Measurements from ENCODE around the gene BRCA1.
"Not testable (repeated sequence)": the region's sequence is repeated elsewhere in the genome, so short reads cannot be mapped to it uniquely, and the experiment has no call there.

BRCA1 gene

DNA sequence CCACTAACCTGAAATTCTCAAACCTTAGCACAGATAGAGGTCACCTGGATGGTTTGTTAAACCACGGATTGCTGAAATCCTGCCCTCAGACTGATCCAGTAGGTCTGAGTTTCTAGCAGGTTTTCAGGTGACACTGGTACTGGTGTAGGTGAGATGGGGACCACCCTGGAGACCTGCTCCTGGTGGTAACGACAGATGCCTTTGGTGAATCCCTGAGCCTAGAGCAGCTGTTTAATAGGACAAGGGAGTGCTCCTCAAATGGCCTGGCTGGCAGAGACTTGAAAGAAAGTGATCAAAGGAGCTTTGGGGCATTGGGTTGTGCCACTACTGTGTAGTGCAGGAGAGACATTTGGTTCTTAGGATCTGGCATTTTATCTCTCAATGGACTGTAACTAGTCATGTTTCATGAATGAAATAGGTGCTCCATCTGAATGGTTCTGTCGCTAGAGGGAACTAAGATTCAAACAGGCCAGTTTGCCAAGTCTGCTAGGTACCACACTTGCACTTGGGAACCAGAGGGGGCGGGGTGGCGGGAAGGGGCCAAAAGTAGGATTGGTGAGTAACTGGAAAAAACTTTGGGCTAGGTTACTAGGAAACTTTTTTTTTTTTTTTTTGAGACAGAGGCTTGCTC lies 121.5 kb downstream of the BRCA1 start:
- DNase-seq (ENCODE audit: low spot score): no peak

DNA sequence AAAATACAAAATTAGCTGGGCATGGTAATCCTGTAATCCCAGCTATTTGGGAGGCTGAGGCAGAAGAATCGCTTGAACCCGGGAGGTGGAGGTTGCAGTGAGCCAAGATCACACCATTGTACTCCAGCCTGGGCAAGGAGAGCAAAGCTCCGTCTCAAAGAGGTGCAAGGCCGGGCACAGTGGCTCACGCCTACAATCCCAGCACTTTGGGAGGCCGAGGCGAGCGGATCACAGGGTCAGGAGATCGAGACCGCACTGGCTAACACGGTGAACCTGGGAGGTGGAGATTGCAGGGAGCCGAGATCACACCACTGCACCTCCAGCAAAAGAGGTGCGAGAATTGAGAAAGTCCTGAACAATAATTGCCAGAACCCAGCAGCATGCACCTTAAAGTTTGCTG lies 124.3 kb downstream of the BRCA1 start:
- DNase-seq (ENCODE audit: low spot score): not testable (repeated sequence)

DNA sequence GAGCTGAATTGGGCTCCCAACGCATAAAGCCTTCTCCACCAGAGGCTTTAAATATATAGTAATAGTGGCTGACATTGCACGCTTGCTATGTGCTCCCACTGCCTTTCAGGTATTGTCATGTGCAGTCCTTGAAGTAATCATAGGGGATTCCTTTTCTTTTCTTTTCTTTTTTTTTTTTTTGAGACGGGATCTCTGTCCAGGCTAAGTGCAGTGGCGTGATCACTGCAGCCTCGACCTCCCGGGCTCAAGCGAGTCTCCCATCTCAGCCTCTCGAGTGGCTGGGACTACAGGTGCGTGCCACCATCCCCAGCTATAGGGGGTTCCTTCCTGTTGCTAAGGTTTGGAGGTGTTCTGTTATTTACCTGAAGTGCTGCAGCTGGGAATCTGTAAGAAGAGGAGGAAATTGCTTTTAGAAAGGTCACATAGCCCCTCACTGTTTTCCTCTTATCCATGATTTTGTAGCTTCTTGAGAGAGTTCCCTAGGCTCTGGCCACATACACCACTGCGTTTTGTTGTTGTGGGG lies 126.1 kb downstream of the BRCA1 start:
- no peak for DNase-seq (ENCODE audit: low spot score)

DNA sequence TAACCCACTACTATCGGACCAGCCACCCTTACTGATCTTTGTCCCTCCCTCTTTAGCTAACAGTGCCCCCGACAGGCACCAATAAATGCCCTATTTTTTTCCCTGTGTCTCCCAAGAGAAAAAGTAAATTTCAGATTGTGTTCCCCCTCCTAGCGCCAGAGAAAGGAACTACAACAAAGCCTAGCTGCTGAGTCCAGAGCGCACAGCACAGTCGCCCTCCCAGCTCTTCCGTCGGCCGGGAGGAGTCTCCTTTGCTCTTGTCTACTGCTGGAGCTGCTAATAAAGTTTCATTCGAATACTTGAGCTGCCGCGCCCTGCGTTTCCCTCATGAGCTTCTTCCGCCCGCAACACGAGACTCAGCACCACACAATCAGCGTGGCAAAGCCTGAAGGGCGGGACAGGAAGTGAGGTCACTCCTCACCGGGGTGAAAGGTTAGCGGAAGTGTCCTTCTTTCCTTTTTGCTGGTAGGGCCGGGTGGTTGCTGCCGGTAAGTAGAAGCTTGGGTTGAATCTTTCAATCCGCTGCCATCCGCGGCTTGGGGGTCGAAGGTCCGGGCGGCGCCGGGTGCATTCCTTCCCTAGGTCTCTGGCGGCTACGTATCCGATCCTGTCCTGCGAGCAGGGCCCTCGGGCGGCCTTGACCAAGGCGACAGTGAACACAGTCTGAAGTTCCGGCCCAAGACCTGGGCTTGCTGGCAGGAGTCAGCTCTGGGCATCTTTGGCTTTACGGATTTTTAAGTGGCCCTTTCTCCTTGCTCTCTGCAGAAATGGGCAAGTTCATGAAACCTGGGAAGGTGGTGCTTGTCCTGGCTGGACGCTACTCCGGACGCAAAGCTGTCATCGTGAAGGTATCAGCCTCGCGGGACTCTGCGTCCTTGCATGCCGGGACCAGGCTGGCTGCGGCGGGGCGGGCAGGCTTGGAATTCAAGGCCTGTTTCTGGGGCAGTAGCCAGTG lies 126.9 kb downstream of the BRCA1 start, which contains the start of gene RPL27:
TSS of gene RPL27 (plus strand) at position 436 of the 955 bp plus-strand sequence. CDS start at position 768, 332 bp downstream.
- DNase-seq (ENCODE audit: low spot score): peak; percentile 99

DNA sequence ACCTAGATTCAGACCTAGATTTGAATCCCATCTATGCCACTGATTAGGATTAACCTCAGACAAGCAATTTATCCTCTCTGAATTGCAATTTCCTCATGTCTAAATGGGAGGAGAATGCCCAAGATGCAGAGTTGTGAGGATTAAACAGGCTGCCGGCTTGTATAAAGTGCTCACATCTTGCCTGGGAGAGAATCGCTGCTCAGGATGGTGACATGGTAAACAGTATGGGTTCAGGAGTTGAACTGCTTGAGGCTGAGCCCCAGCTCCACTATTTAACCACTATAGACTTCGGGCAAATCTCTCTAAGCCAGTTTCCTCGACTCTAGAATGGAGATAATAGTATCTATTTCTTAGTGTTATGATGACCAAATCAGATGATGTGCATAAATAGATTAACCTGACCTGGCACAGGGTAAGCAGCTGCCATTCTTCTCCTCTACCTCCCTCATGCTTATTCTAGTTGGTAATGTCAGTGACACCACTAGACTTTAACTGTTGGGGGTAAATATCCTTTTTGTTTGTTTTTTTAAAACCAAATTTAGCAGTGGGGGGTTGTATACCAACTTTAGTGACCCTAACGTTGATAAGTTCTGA lies 127.7 kb downstream of the BRCA1 start:
- DNase-seq (ENCODE audit: low spot score): no peak

Data from hematopoietic multipotent progenitor cell treated with erythropoietin and hydrocortisone succinate and interleukin-3 and kit ligand, for 15 days (in vitro differentiated cells).